ENCODE measurements around the gene SDR42E1. TPM values are rescaled to one million over a fixed set of nuclear protein-coding genes. Genes with fewer than 3 reads are reported as not detected.

The SDR42E1 gene
- total and polyA plus RNA-seq, 10 of the 15 experiments (the other 5 are each of a cell fraction or from before 2014, with no cell fraction given), result 1.4 to 5.5 (median 2.3) TPM

GRCh38 chr16:82046941-82047340 lies 35.7 kb upstream of the SDR42E1 start (continued):
- TF ChIP-seq EP300 (IDR thresholded peaks at IDR 0.05; ENCODE audit: borderline replicate concordance in 1 of 2, control insufficient read depth in 1 of 2, low read depth in 2 of 2, low read length in 2 of 2) (no peak), SREBF1 (IDR thresholded peaks at IDR 0.05; ENCODE audit: low read length) (no peak), STAT3 (IDR thresholded peaks at IDR 0.05; ENCODE audit: low read depth, low read length) (no peak), SIN3A (IDR thresholded peaks at IDR 0.05; ENCODE audit: low read depth, low read length) (no peak), FOS (IDR thresholded peaks at IDR 0.05; ENCODE audit: borderline replicate concordance, extremely low read depth, insufficient read length) (no peak), MYB (IDR thresholded peaks at IDR 0.05; ENCODE audit: borderline replicate concordance, low read depth, low read length) (no peak), EZH2 (IDR thresholded peaks at IDR 0.05; ENCODE audit: borderline replicate concordance, control insufficient read depth, low read depth, low read length) (no peak), BACH1 (IDR thresholded peaks at IDR 0.05; ENCODE audit: borderline replicate concordance) (no peak), RELA (IDR thresholded peaks at IDR 0.05; ENCODE audit: borderline replicate concordance, partially characterized antibody) (no peak)

- CTCF ChIA-PET, result interaction anchor here (0.9 kb wide), 1 partner anchor 10 kb away, joined by 3 read pairs; no protein-coding TSS in a partner anchor
- Histone ChIP-seq H4K20me1 (ENCODE audit: control insufficient read depth, insufficient read depth) (no peaks in the 10 kb centered on the region), H2AFZ (ENCODE audit: control insufficient read depth, low read depth, low read length) (no peak overlapping the region), H3K4me1 (ENCODE audit: control insufficient read depth, insufficient read depth, low read length) (no peaks in the 10 kb centered on the region), H3K27me3 (replicated peaks in 1 of 2; ENCODE audit: control insufficient read depth in 2 of 2, insufficient read depth in 2 of 2, low read length in 1 of 2) (peaks cover 0 to 1% of the 10 kb centered on the region in 2 experiments; a peak in 2 of 4 replicates), H3K36me3 (ENCODE audit: control insufficient read depth in 2 of 2, insufficient read depth in 2 of 2, low read length in 1 of 2) (no peaks in the 10 kb centered on the region), H3K27ac (ENCODE audit: control insufficient read depth, insufficient read depth) (no peak overlapping the region), H3K79me2 (ENCODE audit: control insufficient read depth, insufficient read depth, low read length) (no peaks in the 10 kb centered on the region), H3K4me3 (no peak overlapping the region), H3K4me2 (ENCODE audit: control insufficient read depth, insufficient read depth) (no peak overlapping the region), H3K9ac (ENCODE audit: control insufficient read depth, insufficient read depth, low read length) (no peak overlapping the region), H3K9me3 (replicated peaks; ENCODE audit: control insufficient read depth, insufficient read depth, low read length) (no peaks in the 10 kb centered on the region)
- SMC1A ChIA-PET (ENCODE audit: uncharacterized antibody, unreplicated experiment), result interaction anchor here (0.6 to 1.4 kb wide), 2 partner anchors 10 to 77 kb away, joined by 3 to 4 read pairs; no protein-coding TSS in a partner anchor
- ATAC-seq, result no peak
- RAD21 ChIA-PET (ENCODE audit: unreplicated experiment), result no interaction called here
- FAIRE-seq, result no peak
- intact Hi-C loops (cut with micrococcal nuclease; ENCODE audit: unreplicated experiment) (no loop called here), in situ Hi-C loops (cut with MboI) (no loop called here)
- DNase-seq (ENCODE audit: low read depth, low spot score), result no peak
- TF ChIP-seq GATAD2B (conservative IDR thresholded peaks at IDR 0.05; ENCODE audit: low read depth) (no peak), NFYA (IDR thresholded peaks at IDR 0.05; ENCODE audit: borderline replicate concordance, low read depth, low read length) (no peak), IKZF2 (IDR thresholded peaks at IDR 0.05) (no peak), ASH2L (IDR thresholded peaks at IDR 0.05; ENCODE audit: borderline replicate concordance, low read depth) (no peak), CHD2 (IDR thresholded peaks at IDR 0.05; ENCODE audit: borderline replicate concordance, low read depth, low read length) (no peak), KLF5 (IDR thresholded peaks at IDR 0.05; ENCODE audit: partially characterized antibody) (no peak), ZBED1 (IDR thresholded peaks at IDR 0.05; ENCODE audit: borderline replicate concordance) (no peak), SREBF2 (IDR thresholded peaks at IDR 0.05; ENCODE audit: low read length) (no peak), EP300 (IDR thresholded peaks at IDR 0.05; ENCODE audit: borderline replicate concordance in 1 of 2, control insufficient read depth in 1 of 2, low read depth in 2 of 2, low read length in 2 of 2) (no peak), ZBTB11 (CRISPR knock-in tag; IDR thresholded peaks at IDR 0.05) (no peak), MTA3 (IDR thresholded peaks at IDR 0.05; ENCODE audit: borderline replicate concordance, low read length) (no peak)
- TF ChIP-seq, protein P1, sequence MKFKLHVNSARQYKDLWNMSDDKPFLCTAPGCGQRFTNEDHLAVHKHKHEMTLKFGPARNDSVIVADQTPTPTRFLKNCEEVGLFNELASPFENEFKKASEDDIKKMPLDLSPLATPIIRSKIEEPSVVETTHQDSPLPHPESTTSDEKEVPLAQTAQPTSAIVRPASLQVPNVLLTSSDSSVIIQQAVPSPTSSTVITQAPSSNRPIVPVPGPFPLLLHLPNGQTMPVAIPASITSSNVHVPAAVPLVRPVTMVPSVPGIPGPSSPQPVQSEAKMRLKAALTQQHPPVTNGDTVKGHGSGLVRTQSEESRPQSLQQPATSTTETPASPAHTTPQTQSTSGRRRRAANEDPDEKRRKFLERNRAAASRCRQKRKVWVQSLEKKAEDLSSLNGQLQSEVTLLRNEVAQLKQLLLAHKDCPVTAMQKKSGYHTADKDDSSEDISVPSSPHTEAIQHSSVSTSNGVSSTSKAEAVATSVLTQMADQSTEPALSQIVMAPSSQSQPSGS (IDR thresholded peaks at IDR 0.05; ENCODE audit: low read length), result no peak
- POLR2A ChIA-PET, result no interaction called here
- BruUV-seq (replicated peaks), result no TSS peak
- WGBS (ENCODE audit: insufficient coverage, insufficient replicate concordance, low lambda C conversion rate, missing lambda C conversion rate), result 36% methylated on average over 4 of the region's 4 CpGs
These were observed 35.3 kb upstream of the SDR42E1 start for GRCh38 chr16:82046541-82046940.
